GM18868 (cell line): ENCODE results near the gene KCNMB4.
"Not testable (repeated sequence)": the region's sequence is repeated elsewhere in the genome, so short reads cannot be mapped to it uniquely, and the experiment has no call there.

Experiments used
- ATAC-seq: cut with Tn5 transposase; IDR thresholded peaks from one replicate; pipeline ENCODE4 v1.9.1; 2021; ENCODE audit warnings: mild to moderate bottlenecking, moderate library complexity; ENCODE audit not compliant: unreplicated experiment

The KCNMB4 gene

GRCh38 chr12:70367258-70368141 lies 1.4 kb downstream of the KCNMB4 start:
- no peak for ATAC-seq

GRCh38 chr12:70372881-70373280 lies 6.8 kb downstream of the KCNMB4 start:
- ATAC-seq: no peak

- no peak for ATAC-seq
These were observed 13.8 kb downstream of the KCNMB4 start for GRCh38 chr12:70379846-70380245.

- no peak for ATAC-seq
These were observed 17.4 kb downstream of the KCNMB4 start for GRCh38 chr12:70383484-70383883.

- ATAC-seq: no peak
These were observed 17.8 kb downstream of the KCNMB4 start for GRCh38 chr12:70383886-70384285.

- no peak for ATAC-seq
These were observed 20.7 kb downstream of the KCNMB4 start for GRCh38 chr12:70386771-70387170.

GRCh38 chr12:70389678-70390077 lies 23.6 kb downstream of the KCNMB4 start:
- ATAC-seq: no peak

- not testable (repeated sequence) for ATAC-seq
These were observed 26.5 kb downstream of the KCNMB4 start for GRCh38 chr12:70392631-70393030.

- no peak for ATAC-seq
These were observed 27.9 kb downstream of the KCNMB4 start for GRCh38 chr12:70393787-70394499.

GRCh38 chr12:70398002-70398401 lies 31.9 kb downstream of the KCNMB4 start:
- no peak for ATAC-seq

- no peak for ATAC-seq
These were observed 32.8 kb downstream of the KCNMB4 start for GRCh38 chr12:70398862-70399261.

- ATAC-seq: no peak
These were observed 33.2 kb downstream of the KCNMB4 start for GRCh38 chr12:70399311-70399710.

- ATAC-seq: no peak
These were observed 34.0 kb downstream of the KCNMB4 start for GRCh38 chr12:70400124-70400523.

- ATAC-seq: no peak
These were observed 36.5 kb downstream of the KCNMB4 start for GRCh38 chr12:70402597-70402996.

GRCh38 chr12:70403826-70404225 lies 37.7 kb downstream of the KCNMB4 start:
- no peak for ATAC-seq

- no peak for ATAC-seq
These were observed 42.1 kb downstream of the KCNMB4 start for GRCh38 chr12:70408004-70408790.

GRCh38 chr12:70415987-70416386 lies 49.9 kb downstream of the KCNMB4 start:
- ATAC-seq: peak; percentile 78

- no peak for ATAC-seq
These were observed 51.0 kb downstream of the KCNMB4 start for GRCh38 chr12:70417121-70417520.

GRCh38 chr12:70418101-70418500 lies 52.0 kb downstream of the KCNMB4 start:
- ATAC-seq: no peak

GRCh38 chr12:70422631-70423030 lies 56.5 kb downstream of the KCNMB4 start:
- no peak for ATAC-seq

GRCh38 chr12:70426620-70427019 lies 60.5 kb downstream of the KCNMB4 start:
- ATAC-seq: no peak
